Measurements from ENCODE around the gene FAM3C. TPM values are rescaled to one million over a fixed set of nuclear protein-coding genes. Genes with fewer than 3 reads are reported as not detected.

Gene FAM3C
- total RNA-seq, 1 donor from 2014 or later, result 45.2 TPM

DNA sequence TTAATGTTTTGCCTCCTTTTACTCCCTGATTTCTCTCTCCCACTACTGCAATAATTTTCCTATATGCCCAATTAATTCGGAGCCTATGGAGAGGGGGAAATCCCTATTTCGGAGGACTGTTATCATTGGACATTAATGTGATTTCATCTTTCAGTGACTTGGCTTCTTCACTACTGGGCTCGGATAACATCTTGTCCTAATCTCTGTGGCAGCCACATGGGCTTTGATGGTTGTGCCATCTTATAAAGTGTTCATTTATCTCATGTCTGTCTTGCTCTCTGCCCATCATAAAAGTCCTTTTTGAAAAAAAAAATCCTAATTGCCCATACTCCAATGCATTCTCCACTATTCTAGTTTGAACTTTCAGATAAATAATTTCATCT is 15.5 kb upstream of the FAM3C start:
- DNase-seq (ENCODE audit: low read depth, low spot score), result no peak

DNA sequence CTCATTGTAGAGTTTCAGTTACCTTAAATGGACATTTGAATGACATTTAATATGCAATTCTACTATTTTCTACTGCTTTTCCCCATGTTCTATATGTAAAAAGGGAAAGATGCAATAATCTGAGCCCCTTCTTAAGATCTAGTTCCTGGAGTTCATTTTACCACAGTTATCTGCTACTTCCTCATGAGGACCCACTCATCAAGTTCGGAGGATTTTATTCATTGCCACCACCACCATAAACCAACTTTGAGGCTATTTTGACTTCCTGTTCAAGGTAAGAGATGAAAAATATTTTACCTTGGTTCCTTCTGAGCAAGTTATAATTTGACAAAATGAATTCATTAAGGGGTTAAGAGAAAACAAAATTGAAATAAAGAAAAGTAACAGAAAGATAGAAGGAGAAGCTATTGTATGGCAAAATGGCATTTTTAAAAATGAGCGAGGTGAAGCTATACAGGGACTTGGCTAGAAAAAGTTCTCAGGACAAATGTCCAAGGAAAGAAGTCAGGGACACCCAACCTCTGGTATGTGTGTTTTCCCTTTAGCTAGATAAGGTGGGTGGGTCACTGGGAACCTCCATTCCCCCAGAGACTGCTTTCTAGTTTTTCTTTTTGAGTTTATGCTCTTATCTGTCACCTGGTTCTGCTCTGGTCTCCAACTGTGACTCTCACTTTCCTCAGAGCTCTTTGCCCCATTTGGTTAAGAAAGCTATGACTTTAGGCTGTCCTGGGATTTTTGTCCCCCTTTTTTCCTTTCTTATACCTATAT is 14.9 kb upstream of the FAM3C start:
- no peak for DNase-seq (ENCODE audit: low read depth, low spot score)

DNA sequence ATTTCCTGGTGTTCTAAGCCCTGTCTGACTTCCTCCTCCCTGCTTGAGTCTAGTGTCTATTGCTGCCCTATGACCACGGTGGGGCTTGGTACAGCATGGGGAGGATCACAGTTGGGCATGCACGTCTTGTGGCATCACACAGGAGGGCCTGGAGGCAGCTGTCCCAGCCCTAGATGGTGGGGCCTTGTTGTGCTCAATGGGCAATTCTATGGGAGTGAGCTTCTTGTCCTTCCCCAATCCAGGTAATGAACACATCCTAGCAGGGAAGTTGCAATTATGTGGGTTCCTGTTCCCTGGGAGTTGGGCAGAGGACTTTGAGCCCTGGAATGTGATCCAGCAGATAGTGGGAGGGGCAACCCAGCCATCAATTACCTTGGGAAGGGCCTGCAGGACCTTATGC is 10.8 kb upstream of the FAM3C start:
- DNase-seq (ENCODE audit: low read depth, low spot score), result no peak

DNA sequence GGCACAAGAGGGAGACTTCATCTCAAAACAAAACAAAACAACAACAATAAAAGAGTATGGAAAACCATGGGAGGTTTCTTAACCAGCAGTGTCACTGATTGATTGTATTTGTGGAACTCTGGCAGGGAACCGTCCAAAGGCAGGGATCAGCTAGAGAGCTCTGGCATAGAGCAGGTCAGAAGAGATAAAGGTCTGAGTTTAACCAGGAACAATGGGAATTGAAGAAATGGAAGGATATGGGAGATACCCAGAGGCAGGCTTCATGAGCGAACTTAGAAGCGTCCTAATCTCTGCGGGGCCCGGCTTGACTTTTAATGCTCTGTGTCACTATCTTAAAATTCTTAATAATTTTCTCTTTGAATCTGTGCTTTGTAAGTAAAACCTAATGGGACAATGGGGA is 10.4 kb upstream of the FAM3C start:
- DNase-seq (ENCODE audit: low read depth, low spot score), result no peak

DNA sequence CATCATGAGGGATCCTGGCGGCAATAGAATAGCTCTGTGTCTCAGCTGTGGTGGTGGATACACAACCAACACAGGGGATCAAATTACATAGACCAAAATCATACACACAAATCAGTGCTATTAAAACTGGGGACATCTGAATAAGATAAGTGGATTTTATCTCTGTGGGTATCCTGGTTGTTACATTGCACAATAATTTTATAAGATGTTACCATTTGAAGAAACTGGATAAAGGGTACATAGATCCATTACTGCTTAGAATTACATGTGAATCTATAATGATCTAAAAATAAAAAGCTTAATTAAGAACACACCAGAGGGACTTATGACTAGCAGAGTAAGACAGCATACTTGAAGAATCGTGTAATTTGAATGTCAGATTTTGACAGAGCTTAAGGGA is 8.2 kb upstream of the FAM3C start:
- DNase-seq (ENCODE audit: low read depth, low spot score), result no peak

DNA sequence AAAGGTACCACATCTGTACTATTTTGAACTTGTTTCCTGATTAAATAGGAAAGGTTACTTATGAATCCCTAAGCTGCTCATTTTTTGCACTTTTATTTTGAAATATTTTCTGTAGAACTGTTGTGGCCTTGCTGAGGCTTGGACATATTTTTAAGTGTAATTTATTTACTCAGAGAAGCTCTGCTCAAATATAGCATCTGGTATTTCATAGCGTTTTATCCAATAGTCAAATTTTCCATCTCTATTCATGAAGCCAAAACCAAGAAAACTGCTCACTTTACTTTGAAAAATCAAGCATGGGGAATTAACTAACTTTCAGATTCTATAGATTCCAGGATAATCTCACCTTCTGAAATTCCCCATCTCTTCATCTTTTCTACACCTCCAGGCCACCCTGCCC is 6.6 kb upstream of the FAM3C start:
- no peak for DNase-seq (ENCODE audit: low read depth, low spot score)

DNA sequence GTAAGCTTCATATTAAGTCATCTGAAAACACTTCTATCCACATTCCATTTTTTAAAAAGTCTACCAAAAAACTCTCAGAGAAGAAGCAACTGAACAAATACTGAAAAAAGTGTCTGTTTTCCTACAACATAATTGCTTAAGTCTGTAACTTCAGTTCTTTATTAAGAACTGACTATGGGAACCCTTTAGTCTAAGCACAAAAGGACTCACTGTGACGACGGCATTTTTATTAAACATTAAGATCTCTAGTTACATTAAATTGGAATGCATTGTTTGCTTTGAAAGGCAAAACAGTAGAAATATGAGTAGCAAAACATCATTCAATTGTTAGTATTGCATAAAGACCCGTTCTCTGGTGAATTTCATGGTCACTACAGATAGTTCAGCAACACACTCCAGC is 5.8 kb upstream of the FAM3C start:
- DNase-seq (ENCODE audit: low read depth, low spot score), result no peak

DNA sequence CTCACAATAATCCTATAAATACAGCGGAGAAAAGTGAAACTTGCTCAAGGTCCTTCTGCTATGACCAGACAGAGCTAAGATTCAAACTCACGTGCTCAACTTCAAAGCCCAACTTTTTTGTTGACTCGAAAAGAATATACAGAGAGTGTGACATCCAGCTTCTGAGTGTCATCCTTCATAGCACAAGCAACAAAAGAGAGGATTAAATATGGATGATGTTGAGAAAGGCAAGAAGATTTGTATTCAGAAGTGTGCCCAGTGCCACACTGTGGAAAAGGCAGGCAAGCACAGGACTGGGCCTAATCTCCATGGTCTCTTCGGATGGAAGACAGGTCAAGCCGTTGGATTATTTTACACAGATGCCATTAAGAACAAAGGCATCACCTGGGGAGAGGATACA is 2.1 kb upstream of the FAM3C start:
- no peak for DNase-seq (ENCODE audit: low read depth, low spot score)

DNA sequence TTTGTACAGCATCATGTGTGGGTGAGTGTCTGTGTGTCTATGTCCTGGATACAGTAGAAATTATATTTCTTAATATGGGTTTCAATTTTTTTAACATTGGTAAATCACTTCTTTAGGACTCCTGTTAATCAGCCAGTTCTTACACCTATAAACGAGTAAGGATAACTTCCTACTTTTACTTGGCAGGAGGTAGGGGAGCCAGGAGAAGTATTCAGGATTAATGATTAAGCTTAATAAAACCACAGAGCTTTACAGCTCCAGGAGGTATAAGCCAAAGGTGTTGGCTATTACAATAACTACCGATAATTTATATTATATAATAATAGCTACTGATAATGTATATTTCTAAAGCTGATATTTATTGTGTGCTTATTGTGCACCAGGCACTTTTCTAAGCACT is 1.7 kb upstream of the FAM3C start:
- DNase-seq (ENCODE audit: low read depth, low spot score), result no peak

DNA sequence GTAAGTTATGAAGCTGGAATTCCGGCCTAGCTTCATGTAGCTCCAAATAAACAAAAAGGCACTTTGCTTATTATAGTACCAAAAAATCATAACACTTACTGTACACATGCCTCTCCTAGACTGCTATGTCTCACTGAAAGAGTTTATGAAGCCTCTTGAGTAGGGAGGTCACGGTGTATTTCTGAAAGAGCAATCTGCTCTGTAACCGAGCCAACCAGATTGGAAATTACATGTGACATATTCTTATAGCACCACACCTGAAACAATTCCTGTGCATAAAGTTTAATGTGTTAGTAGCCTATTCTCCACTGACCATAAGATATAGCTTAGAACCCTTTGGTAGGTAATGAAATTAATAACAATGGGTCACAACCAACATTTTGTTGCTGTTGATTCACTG is 1.3 kb upstream of the FAM3C start:
- DNase-seq (ENCODE audit: low read depth, low spot score), result no peak

DNA sequence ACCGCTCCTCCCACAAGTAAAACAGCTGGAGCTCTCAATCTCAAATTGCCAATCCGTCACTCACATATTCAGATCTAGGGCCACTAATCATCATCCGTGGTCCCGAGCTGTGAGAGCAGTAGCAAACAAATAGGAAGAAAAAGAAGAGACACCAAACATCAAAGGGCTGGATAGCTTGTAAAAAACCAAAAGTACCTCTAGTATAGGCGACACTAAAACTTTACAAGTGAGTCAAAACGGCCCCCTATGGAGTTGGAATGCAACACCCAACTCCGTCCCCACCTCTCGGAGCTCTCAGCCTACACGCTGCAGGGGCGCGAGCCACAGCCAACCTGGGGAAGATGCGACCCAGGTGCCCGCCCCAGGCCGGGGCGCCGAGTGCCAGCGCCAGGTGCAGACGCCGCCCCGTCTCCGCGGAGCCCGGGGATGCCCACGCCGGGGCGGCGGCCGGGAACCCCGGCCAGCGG is 581 bp downstream of the FAM3C start:
- no peak for DNase-seq (ENCODE audit: low read depth, low spot score)

DNA sequence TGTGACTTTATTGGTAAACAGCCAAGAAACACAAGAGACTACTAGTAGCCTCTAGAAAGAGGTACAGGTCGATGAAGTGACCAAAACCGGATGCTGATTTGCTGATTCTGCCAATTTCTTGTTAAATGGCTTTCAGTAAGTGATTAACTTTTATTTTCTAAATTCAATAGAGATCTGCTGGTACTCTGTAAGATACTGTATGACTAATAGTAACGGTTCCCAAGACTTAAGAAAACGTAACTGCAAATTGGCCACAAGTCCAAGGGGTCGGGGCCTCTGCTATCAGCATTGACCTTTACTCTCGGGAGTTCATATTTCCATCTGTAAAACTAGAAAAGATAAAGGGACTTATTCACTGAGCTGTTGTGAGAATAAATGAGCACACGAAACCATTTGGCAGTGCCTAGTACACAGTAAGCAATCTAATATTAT is 1.4 kb downstream of the FAM3C start:
- no peak for DNase-seq (ENCODE audit: low read depth, low spot score)

DNA sequence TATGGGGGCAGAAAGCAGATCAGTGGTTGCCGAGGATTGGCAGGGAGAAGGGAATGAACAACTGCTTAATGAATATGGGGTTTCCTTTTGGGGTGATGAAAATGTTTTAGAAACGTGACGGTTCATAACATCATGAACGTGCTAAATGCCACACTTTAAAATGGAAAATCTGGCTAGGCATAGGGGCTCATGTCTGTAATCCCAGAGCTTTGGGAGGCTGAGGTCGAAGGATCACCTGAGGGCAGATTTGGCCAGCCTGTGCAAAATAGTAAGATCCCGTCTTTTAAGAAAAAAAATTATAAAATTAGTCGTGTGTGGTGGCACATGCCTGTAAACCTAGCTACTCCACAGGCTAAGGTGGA is 3.1 kb downstream of the FAM3C start:
- DNase-seq (ENCODE audit: low read depth, low spot score), result no peak

DNA sequence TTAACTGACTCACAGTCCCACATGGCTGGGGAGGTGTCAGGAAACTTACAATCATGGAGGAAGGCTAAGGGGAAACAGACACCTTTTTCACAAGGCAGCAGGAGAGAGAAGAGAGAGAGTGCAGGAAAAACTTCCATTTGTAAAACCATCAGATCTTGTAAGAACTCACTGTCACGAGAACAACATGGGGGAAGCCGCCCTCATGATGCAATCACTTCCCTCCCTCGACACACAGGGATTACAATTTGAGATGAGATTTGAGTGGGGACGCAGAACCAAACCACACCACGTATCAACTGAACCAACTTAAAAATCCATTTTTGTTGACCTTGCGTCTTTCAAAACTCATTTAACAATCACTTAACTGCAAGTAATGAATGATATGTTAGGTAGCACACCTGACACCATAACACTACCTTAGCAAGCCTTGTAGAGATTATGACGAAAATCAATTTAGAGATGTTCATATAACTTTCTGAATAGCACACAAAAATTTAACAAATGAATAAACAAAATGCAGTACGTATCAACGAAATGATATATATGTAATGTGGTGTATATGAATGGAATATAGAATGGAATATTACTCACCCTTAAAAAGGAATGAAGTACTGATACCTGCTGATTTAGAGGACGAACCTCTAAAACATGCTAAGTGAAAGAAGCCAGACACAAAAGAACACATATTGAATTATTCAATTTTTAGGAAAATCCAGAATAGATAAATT is 3.7 kb downstream of the FAM3C start:
- no peak for DNase-seq (ENCODE audit: low read depth, low spot score)

DNA sequence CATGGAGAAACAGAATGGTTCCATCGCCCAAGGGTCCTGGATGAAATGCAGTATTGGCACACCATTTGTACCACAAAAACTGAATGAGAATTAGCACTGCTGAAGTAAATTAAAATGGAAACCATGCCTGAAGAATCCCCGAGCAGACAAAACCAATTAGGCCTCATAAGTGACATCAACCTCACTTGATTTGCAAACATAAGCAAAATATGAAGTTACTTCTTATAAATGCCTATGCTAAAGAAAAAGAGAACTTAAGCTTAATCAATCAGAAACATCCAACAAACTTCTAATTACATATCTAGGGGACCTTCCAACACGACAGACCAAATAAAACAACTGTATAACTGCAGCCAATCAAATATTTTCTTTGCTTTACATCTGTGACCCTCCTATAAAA is 4.4 kb downstream of the FAM3C start:
- DNase-seq (ENCODE audit: low read depth, low spot score), result no peak

DNA sequence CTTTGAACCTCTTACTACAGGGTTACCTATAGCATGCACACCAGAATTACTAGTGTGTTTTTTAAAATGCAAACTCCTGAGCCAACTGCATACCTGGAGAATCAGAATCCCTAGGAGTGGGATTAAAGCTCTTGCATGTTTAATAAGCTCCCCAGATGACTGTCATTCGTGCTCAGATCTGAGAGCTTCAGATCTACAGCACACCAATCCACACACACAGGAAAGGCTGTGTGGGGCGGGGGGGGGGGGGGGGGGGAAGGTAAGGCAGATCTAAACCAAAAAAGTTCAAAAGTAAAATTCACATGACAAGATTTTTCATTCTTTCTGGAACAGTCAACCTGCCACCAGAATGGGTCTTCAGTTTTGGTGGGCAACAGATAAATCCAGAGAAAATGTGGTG is 5.5 kb downstream of the FAM3C start:
- no peak for DNase-seq (ENCODE audit: low read depth, low spot score)

DNA sequence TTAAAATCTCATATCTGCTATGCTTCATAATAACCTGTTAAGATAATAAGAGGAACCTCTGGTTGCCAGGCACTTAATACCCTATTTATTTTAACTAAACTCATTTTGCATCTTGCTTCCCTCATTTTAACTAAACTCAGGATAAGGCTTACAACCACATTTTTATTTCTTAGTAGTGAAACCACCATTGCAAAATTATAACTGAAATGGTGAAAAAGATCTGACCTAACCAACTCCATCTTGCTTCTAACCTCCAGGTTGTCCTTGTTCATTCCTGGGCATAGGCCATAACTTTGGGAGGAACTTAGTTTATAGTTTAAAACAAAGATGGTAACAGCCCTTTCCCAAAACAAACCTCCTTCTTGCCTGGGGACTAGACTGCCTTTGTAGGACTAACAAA is 6.0 kb downstream of the FAM3C start:
- no peak for DNase-seq (ENCODE audit: low read depth, low spot score)

DNA sequence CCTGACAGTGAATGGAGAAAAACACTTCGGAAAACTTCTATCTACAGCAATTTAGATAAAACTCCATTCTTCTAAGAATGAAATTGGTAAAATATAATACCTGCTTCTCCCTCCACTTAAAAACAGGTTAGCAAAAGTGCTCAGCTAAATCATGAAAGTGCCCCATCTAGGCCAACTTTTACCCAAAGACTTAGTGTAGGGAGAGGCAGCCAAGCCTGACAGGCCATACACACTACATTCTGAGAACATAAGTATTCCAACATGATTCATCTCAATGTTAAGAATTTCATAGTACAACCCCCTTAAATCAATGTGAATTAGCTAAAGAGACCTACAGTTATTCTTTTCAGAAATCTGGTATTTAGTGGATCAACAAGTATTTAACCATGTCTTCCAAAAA is 7.2 kb downstream of the FAM3C start:
- DNase-seq (ENCODE audit: low read depth, low spot score), result no peak

DNA sequence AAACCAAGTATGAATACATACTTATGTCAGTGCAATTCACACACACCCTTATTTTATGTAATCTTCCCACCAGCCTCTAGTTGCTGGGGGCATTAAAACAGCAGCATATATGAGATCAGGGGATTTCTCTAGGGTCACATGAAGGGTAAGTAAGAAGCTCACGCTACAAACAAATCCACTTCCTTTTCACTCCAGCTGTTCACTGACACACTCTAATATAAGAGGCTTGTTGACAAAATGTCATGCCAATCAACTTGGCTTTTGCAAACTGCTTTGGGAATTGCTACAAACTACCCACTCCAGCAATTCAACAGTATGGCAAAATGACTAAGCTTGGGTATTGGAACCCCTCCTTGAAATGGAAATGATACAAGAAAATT is 10.3 kb downstream of the FAM3C start:
- DNase-seq (ENCODE audit: low read depth, low spot score), result peak; percentile 19

DNA sequence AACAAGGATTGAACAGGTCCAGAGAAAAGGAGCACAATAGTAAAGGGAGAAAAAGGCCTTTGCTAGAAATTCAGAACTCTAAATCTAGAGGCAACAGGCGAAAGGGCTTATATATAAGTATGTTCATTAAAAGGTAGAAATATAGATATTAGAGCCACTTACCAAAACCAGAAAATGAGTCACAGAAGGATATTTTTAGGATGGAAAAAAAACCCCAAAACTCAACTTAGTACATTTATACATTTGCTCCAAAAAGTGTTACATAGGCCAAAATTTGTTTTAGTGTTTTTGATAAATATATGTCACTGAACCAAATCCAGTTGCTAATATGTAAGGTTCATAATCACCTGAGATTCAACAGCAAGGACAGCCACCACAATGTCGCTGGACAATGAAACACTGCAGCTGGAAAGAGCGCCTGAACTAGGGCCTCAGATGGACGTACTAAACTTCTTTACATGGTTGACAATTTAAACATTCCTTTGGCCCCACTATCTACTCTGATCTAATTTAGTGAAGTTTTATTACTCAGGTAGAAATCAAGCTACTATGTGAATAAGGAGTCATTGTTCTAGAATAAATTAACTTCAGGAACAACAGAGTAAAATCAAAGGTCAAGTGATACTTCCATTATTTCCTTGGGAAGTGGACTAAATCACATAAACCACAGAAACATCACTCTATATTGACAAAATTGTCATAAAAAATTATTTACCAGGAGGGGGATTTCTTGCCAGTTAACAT is 10.9 kb downstream of the FAM3C start:
- no peak for DNase-seq (ENCODE audit: low read depth, low spot score)

DNA sequence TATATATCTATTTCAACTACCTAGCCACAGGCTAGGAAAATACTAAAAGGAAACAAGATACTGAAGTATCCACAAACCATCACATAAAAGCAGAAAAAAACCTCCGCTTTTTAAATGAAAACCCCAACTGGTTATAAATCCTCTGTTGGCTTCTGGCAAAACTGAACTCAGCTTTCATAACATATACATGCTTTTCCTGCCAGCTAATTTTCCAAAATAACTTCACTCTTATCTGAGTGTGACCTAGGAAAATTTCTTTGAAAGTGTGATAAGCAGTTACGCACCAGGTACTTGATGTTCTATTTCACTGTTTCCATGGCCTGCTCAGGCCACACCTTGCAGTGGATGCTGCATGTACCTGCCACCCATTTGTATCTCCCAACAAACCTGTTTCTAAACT is 11.8 kb downstream of the FAM3C start:
- DNase-seq (ENCODE audit: low read depth, low spot score), result no peak

DNA sequence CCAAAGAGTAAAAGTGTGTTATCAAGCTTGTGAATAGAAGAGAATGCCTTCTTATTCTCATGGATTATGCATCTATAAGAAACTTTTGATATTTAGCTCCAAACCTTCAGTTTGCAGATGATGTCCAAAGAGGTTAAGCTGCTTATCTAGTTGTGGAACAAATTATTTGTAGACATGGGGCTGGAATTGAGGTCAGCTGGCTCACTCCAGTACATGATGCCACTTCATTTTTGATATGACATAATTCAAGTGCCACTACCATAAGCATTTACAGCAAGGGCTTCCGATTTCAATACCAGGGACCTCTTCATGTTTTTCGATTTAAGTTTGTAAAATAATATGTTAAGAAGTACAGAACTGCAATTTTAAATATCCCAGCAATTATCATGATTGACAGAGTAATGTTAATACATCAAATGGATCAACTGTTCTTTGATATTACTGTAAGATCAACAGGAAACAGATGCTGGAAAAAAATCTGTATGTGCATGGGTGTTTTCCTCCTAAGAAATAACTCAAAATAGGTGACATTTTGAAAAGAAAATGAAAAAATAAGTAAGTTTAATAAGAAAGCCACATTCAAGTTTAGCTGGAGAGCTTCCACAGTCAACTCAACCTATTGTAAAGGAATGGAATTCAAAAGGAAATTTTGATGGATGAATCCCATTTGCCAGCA is 12.7 kb downstream of the FAM3C start:
- DNase-seq (ENCODE audit: low read depth, low spot score), result no peak
